ELF-1 (cell line): Measurements from ENCODE around the gene LTB.

ENCODE experiments used
- DNase-seq: peaks from one replicate; pipeline ENCODE4 v3.0.0-alpha.2; 2016; ENCODE audit warnings: low read depth, low spot score

The LTB gene

DNA sequence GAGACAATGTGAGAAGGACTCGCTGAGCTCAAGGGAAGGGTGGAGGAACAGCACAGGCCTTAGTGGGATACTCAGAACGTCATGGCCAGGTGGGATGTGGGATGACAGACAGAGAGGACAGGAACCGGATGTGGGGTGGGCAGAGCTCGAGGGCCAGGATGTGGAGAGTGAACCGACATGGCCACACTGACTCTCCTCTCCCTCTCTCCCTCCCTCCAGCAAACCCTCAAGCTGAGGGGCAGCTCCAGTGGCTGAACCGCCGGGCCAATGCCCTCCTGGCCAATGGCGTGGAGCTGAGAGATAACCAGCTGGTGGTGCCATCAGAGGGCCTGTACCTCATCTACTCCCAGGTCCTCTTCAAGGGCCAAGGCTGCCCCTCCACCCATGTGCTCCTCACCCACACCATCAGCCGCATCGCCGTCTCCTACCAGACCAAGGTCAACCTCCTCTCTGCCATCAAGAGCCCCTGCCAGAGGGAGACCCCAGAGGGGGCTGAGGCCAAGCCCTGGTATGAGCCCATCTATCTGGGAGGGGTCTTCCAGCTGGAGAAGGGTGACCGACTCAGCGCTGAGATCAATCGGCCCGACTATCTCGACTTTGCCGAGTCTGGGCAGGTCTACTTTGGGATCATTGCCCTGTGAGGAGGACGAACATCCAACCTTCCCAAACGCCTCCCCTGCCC is 5.2 kb downstream of the LTB start:
- no peak for DNase-seq

DNA sequence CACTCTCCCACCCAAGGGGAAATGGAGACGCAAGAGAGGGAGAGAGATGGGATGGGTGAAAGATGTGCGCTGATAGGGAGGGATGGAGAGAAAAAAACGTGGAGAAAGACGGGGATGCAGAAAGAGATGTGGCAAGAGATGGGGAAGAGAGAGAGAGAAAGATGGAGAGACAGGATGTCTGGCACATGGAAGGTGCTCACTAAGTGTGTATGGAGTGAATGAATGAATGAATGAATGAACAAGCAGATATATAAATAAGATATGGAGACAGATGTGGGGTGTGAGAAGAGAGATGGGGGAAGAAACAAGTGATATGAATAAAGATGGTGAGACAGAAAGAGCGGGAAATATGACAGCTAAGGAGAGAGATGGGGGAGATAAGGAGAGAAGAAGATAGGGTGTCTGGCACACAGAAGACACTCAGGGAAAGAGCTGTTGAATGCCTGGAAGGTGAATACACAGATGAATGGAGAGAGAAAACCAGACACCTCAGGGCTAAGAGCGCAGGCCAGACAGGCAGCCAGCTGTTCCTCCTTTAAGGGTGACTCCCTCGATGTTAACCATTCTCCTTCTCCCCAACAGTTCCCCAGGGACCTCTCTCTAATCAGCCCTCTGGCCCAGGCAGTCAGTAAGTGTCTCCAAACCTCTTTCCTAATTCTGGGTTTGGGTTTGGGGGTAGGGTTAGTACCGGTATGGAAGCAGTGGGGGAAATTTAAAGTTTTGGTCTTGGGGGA is 6.1 kb downstream of the LTB start:
- no peak for DNase-seq

DNA sequence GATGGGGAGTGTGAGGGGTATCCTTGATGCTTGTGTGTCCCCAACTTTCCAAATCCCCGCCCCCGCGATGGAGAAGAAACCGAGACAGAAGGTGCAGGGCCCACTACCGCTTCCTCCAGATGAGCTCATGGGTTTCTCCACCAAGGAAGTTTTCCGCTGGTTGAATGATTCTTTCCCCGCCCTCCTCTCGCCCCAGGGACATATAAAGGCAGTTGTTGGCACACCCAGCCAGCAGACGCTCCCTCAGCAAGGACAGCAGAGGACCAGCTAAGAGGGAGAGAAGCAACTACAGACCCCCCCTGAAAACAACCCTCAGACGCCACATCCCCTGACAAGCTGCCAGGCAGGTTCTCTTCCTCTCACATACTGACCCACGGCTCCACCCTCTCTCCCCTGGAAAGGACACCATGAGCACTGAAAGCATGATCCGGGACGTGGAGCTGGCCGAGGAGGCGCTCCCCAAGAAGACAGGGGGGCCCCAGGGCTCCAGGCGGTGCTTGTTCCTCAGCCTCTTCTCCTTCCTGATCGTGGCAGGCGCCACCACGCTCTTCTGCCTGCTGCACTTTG is 6.8 kb downstream of the LTB start, which contains the start of gene TNF:
TSS of gene TNF (plus strand) at position 231 of the 567 bp plus-strand sequence. CDS start at position 408, 177 bp downstream.
- peak; percentile 37 for DNase-seq

- peak; percentile 50 for DNase-seq
Observed at GRCh38 chr6:31574106-31575061, 7.8 kb downstream of the LTB start.

GRCh38 chr6:31573239-31574105 is 8.8 kb downstream of the LTB start:
- DNase-seq, result peak; percentile 71

- no peak for DNase-seq
Observed at GRCh38 chr6:31572041-31572911, 9.9 kb downstream of the LTB start, which contains the start of gene LTA. Gene LTA (plus strand): TSS chr6:31572289. CDS start chr6:31572743, 454 bp downstream.

DNA sequence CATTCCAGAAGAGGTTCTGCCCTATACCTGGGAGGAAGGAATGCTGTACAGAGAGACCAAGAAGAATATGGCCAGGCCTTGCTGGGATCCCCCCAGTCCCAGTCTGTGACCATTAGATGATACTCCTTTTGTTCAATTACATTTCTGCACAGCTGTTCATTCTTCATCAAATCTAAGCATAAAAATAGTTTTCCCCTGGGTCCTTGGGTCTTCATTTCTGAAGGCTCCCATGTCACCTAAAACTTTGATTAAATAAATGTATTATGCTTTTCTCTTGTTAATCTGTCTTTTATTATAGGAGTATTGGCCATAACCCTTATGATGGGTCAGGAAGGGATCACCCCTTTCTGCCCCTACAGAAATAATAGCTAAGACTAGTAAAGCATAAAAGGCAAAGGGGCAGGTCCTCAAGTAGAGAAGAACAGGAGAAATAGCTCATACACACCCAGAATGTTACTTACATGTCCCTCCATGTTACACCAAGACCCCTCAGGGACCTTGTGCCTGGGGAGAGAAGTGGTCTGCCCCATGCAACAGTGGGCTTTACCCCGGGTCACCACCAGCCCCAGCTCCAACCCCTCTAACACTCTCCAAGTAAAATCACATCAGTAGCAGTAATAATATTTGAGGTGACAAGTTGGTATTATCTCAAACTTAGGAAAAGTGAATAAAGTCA is 12.2 kb downstream of the LTB start:
- no peak for DNase-seq

- DNase-seq, result no peak
Observed at GRCh38 chr6:31568537-31568961, 13.7 kb downstream of the LTB start.

- peak; percentile 70 for DNase-seq
Observed at GRCh38 chr6:31567531-31568370, 14.5 kb downstream of the LTB start.

GRCh38 chr6:31560697-31561058 is 21.5 kb downstream of the LTB start:
- no peak for DNase-seq

DNA sequence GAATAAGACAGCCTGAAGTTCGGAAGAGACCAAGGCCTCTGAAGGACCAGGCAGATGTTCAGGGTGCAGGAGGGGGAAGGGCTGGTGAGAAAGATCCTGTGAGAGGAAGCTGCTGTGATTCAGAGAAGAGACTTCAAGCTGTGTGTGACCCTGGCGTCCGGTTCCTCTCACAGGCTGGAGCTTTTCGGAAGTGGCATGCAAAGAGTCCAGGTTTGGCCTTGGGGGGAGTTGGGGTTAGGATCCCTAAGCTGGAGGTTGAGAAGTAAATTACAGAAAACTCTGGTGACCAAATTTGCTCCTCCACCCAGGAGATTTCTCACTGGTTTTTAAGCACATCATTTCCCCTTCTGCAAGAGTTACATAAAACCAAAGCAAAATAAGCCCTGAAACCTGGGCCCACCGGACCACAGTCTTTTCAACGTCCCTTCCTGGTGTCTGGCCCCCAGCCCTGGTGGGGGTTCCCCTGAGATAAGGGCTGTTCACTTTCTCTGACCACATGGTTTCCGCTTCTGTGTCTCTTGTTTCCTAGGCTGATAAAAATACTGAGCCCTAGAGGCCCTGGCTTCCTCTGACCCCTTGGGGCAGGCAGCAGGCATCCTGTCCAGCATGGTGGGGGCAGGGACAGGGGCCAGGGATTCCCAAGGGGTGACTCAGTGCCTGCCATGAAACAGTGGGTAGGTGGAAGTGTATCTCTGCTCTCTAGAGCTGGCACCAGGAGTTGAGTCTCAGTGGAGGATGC is 22.1 kb downstream of the LTB start:
- peak; percentile 67 for DNase-seq

DNA sequence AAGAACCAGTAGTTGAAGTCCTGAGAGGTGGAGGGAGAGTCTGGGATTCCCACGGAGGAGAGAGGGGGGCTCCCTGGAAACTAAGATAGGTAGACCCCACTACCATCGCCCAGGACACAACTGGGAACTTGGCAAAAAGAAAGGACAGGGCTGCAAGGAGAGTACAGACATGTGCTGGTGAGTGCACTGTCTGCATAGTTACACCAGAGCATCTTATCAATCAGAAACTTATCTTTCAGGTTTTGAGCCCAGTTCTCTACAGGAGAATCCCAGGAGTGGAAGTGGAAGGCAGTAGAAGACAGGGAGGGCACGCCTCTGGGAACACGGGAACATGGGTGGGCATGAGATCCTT is 22.6 kb downstream of the LTB start:
- no peak for DNase-seq

DNA sequence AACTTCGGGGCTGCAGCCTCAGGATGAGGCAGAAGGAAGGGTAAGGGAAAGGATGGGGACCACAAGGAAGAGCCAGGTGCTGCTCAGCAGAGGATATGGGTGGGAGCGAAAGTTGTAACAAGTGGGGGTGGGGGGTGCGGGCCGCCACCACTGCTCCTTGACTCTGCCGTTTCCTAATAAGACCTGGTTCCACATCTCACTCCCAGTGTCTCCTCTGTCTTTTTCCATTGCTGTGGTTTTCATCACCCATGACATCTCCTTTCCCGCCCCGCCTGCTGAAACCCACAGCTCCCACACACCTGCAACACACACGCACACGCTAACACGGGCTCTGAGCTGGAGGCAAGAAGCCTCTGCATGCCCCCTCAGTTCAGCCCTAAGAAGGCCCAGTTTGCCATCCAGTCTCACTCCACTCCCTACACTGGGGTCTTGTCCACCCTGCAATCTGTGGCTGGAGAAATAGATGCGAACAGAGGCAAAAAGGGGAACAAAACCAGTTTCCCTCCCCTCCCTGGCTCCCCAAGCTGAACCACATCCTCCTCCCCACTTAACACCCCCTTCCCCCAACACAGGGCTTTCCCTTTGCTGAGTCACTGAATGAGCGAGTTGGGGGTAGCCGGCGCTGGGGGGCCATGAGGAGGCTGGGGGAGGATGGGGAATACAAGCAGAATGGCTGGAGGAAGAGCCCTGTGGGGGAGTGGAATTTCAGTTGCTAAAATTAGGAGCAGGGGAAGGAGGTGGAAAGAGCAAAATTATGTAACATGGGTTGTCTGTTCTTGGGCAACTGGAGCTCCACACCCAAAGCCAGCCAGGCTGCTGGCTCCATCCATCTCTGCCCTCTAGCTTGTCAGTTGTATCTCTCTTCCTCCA is 23.4 kb downstream of the LTB start:
- DNase-seq, result no peak

DNA sequence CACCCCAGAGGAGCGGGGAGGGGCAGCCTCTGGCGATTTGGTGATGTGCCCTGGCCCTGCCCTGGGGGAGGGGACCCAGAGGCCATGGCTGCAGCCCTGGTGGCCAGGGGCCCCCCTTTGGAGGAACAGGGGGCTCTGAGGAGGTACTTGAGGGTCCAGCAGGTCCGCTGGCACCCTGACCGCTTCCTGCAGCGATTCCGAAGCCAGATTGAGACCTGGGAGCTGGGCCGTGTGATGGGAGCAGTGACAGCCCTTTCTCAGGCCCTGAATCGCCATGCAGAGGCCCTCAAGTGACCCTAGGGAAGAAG is 24.0 kb downstream of the LTB start:
- no peak for DNase-seq

DNA sequence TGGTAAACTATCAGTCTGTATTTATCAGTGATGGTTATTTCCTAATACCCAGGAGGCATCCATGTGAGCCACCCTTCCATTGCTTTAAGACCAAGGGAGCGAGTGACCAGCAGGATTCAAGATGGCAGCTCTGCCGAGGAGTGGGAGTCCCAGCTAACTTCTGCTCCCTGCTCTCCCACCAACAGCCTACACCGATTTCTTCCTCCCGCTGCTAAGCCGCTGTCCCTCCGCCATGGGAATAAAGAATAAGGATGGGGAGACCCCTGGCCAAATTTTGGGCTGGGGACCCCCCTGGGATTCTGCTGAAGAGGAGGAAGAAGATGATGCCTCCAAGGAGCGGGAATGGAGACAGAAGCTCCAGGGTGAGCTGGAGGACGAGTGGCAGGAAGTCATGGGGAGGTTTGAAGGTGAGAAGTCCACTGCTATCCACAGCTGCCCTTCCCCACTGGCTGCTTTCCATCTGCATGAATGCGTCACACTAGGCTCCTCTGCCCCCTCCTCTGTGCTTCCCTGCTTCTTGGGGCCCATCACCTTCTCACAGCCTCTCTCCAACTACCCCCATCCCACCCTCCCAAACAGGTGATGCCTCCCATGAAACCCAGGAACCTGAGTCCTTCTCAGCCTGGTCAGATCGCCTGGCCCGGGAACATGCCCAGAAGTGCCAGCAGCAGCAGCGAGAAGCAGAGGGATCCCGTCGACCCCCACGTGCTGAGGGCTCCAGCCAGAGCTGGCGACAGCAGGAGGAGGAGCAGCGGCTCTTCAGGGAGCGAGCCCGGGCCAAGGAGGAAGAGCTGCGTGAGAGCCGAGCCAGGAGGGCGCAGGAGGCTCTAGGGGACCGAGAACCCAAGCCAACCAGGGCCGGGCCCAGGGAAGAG is 24.5 kb downstream of the LTB start:
- no peak for DNase-seq

DNA sequence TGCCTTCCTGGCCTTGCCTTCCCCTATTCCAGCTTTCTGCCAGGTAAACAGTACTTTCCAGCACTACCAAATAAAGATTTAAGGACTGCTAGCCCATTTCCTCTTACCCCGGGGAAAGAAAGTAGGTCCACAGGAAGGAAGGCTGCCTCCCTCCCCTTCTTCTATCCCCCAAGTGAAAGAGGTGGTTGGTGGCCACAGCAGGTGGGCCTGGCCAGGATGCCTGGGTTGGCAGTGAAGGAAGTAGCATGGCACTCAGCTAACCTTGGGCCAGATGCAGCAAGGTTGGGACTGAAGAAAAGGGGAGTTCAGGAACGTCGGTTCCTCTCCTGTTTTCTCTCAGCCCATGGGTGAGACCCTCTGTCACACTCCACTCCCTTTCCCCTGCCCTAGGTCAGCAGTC is 25.9 kb downstream of the LTB start:
- DNase-seq, result no peak
